Fibroblast of villous mesenchyme (primary cell): ENCODE results near the gene NAPG. TPM values are rescaled to one million over a fixed set of nuclear protein-coding genes. Genes with fewer than 3 reads are reported as not detected.
A peak's percentile ranks its signal among the peaks of the same experiment; 100 is the strongest.

Experiments
- DNase-seq: peaks from one replicate; pipeline ENCODE4 v3.0.0-alpha.2; 2010; ENCODE audit warnings: low read depth
- H3K4me3 ChIP-seq: 2 replicates; pipeline ENCODE4 v1.5.1; 2011; ENCODE audit warnings: low read depth, mild to moderate bottlenecking, low read length
- CTCF ChIP-seq: IDR thresholded peaks from 2 replicates; pipeline ENCODE4 v1.5.1; 2012; ENCODE audit warnings: low read depth, mild to moderate bottlenecking, low read length; ENCODE audit not compliant: insufficient read depth
- total RNA-seq: library from RNA; depleted of rRNA; stranded (reverse); fragments of >200 nt; gene quantifications from 2 replicates; pipeline ENCODE4 v1.2.3, GENCODE V29; 2012

Gene NAPG
- total RNA-seq, 1 donor = 67.8 TPM

DNA sequence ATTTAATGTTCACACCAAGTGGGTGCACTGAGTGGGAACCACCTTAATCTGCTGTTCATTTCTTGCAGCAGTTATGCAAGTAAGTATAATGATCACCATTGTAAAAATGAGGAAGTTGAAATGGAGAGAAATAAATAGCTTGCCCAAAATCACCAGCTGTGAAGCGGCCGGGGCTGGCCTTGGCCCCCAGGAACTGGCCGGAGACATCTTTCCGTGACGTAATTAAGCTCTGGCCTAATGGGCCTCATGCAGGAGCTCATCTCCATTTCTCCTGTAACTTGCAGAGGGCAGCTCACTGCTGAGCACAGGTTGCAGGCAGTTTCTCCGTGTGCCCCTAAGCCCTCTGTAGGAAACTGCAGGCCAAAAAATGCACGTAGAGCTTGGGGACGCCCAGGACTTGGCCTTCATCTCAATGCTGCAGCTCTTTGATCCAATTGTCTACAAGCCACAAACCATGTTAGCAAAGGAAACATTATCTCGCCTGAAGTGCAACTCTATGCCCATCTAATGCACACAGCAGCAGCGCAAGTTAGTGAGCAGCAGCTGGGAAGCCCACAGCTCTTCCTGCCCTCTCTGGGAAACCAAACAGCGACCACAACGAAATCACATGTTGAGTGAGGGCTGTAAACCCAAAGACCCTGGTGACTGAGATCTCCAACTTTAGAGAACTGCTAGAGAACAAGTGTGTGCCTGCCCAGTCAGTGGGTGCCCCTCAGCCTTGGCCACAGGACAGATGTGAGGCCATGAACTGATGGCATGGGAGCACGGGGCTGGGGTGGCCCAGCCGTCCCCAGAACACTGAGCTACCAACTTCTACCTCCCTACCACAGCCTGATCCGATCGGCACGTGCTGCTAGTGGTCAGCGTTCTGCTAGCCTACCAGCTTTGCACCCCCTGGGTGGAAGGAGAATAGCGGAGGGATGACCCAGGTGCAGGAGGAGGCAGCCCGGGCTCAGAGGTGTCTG is 42.6 kb upstream of the NAPG start:
- TF ChIP-seq CTCF = no peak
- DNase-seq = no peak
- H3K4me3 ChIP-seq = no peak overlapping the region

DNA sequence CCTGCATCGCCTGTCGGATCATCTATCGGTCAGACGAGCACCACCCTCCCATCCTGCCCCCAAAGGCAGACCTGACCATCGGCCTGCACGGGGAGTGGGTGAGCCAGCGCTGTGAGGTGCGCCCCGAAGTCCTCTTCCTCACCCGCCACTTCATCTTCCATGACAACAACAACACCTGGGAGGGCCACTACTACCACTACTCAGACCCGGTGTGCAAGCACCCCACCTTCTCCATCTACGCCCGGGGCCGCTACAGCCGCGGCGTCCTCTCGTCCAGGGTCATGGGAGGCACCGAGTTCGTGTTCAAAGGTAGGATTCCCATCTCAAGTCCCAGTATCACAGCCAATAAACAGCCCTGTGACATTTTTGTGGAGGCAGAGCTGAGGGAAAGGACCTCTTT is 40.4 kb upstream of the NAPG start:
- no peak for TF ChIP-seq CTCF
- no peak overlapping the region for H3K4me3 ChIP-seq
- no peak for DNase-seq

DNA sequence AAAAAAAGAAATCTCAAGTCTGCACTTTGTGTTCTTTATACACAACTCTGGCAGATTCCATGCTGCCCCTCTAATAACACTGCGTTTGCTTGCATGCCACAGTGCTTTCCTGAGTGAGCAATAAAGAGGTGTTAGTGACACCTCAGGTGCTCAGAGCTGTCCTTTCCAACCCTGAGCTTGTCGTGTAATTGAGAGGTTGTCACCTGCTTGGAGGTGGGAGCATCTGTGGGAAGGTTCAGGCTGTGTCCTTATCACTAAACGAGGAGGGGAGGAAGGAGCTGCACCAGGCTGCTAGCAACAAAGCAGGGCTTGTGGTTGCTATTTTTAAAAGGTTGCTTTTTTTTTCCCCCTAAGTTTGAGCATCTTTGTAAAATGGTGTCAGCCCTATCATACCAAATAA is 39.5 kb upstream of the NAPG start:
- no peak for DNase-seq

DNA sequence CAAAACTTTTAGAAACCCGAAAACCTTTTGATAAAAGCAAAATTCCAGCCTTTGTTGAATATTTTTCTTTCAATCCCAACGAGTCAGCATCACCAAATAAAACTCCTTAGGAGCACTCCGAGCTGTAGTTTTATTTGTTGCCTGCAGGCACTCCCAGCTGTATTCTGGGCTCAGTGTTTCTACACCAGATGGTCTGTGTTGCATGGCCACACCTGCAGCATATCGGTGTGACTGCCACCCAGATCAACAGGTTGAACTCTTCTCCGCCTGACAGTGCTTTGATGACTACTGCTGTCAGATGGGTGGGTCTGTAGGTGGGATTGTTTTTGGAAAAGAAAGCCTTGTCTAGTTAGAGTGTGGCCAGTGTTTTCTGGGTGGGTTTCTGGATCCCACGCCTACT is 38.7 kb upstream of the NAPG start:
- no peak for DNase-seq
- no peak overlapping the region for H3K4me3 ChIP-seq
- TF ChIP-seq CTCF = no peak

More for the DNA sequence above, 39.5 kb upstream of the NAPG start:
- TF ChIP-seq CTCF = no peak
- no peak overlapping the region for H3K4me3 ChIP-seq

DNA sequence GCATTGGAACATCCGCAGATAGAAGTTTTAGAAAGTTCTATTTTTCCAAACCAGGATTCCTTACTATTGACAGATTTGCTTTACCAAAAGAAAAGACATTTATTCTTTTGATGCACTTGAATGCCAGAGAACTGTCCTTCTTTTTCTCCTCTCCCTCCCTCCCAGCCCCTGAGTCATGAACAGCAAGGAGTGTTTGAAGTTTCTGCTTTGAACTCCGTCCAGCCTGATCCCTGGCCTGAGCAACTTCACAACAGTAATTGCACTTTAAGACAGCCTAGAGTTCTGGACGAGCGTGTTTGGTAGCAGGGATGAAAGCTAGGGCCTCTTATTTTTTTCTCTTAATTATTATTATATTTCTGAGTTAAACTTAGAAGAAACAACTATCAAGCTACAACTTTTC is 37.8 kb upstream of the NAPG start:
- DNase-seq = peak; percentile 28
- no peak for TF ChIP-seq CTCF

GRCh38 chr18:10490401-10491165 is 35.2 kb upstream of the NAPG start:
- DNase-seq = no peak
- no peak for TF ChIP-seq CTCF
- no peak overlapping the region for H3K4me3 ChIP-seq

More for the DNA sequence above, 37.8 kb upstream of the NAPG start:
- H3K4me3 ChIP-seq = no peak overlapping the region
